GM23338 (cell line): ENCODE measurements around the gene PLPPR3. TPM values are rescaled to one million over a fixed set of nuclear protein-coding genes. Genes with fewer than 3 reads are reported as not detected.

Experiments used
- ATAC-seq: fragments of 200-7000 bp; cut with Tn5 transposase; 3 replicates; pipeline ENCODE4 v1.9.1; 2020
- DNase-seq: peaks from one replicate; pipeline ENCODE4 v3.0.0-alpha.2; 2015; ENCODE audit warnings: low spot score
- H2AFZ ChIP-seq: fragments of 200-600 bp; sonication (generic); 2 replicates; pipeline ENCODE4 v1.8.0; 2016; ENCODE audit warnings: antibody characterized with exemption, mild to moderate bottlenecking, moderate library complexity
- H3F3A ChIP-seq: fragments of 200-600 bp; sonication (generic); replicated peaks from 2 replicates; pipeline ENCODE4 v1.8.0; 2017; ENCODE audit warnings: antibody characterized with exemption, mixed run types, low read depth
- H3K27ac ChIP-seq: fragments of 200-600 bp; sonication (generic); 2 replicates; pipeline ENCODE4 v1.6.1; 2016; ENCODE audit warnings: low read depth
- H3K27me3 ChIP-seq: fragments of 200-600 bp; sonication (generic); 2 replicates; pipeline ENCODE4 v1.8.0; 2016; ENCODE audit warnings: mild to moderate bottlenecking, mixed run types, moderate library complexity; ENCODE audit not compliant: insufficient read depth
- H3K36me3 ChIP-seq: fragments of 200-600 bp; sonication (generic); 2 replicates; pipeline ENCODE4 v1.8.0; 2016; ENCODE audit warnings: mild to moderate bottlenecking; ENCODE audit not compliant: insufficient read depth
- H3K4me1 ChIP-seq: fragments of 200-600 bp; sonication (generic); 2 replicates; pipeline ENCODE4 v1.8.0; 2016; ENCODE audit warnings: mild to moderate bottlenecking, moderate library complexity; ENCODE audit not compliant: insufficient read depth
- H3K4me2 ChIP-seq: fragments of 200-600 bp; sonication (generic); 2 replicates; pipeline ENCODE4 v1.7.1; 2017; ENCODE audit warnings: mixed run types
- H3K4me3 ChIP-seq: fragments of 200-600 bp; sonication (generic); 2 replicates; pipeline ENCODE4 v1.6.1; 2016; ENCODE audit warnings: mixed run types
- H3K79me2 ChIP-seq: fragments of 200-600 bp; sonication (generic); replicated peaks from 2 replicates; pipeline ENCODE4 v1.8.0; 2017; ENCODE audit warnings: mild to moderate bottlenecking; ENCODE audit not compliant: insufficient read depth
- H3K9me2 ChIP-seq: fragments of 200-600 bp; sonication (generic); 2 replicates; pipeline ENCODE4 v1.8.0; 2017; ENCODE audit not compliant: insufficient read depth
- H4K20me1 ChIP-seq: fragments of 200-600 bp; sonication (generic); replicated peaks from 2 replicates; pipeline ENCODE4 v1.8.0; 2017; ENCODE audit warnings: mild to moderate bottlenecking; ENCODE audit not compliant: insufficient read depth
- H3K27ac Mint-ChIP-seq: 2 replicates; pipeline ENCODE4 v1.8.0; 2020; ENCODE audit warnings: inconsistent platforms, mild to moderate bottlenecking, moderate library complexity, mixed read lengths
- H3K27me3 Mint-ChIP-seq: 3 replicates; pipeline ENCODE4 v1.8.0; 2022; ENCODE audit warnings: low read depth, mild to moderate bottlenecking, moderate library complexity, mixed read lengths, inconsistent platforms; ENCODE audit not compliant: insufficient read depth, poor library complexity
- H3K36me3 Mint-ChIP-seq: 3 replicates; pipeline ENCODE4 v1.8.0; 2021; ENCODE audit warnings: low read depth, mild to moderate bottlenecking, inconsistent platforms, moderate library complexity, mixed read lengths
- H3K4me1 Mint-ChIP-seq: 3 replicates; pipeline ENCODE4 v1.8.0; 2020; ENCODE audit warnings: mild to moderate bottlenecking, inconsistent platforms, mixed read lengths
- H3K4me3 Mint-ChIP-seq: 3 replicates; pipeline ENCODE4 v1.8.0; 2021; ENCODE audit warnings: moderate library complexity, mild to moderate bottlenecking, inconsistent platforms, mixed read lengths
- H3K9me3 Mint-ChIP-seq: 3 replicates; pipeline ENCODE4 v1.8.0; 2020; ENCODE audit warnings: moderate library complexity, mild to moderate bottlenecking, inconsistent platforms, mixed read lengths
- CTCF ChIP-seq, 2 experiments: fragments of 200-600 bp in 1 of 2; sonication (generic) in 1 of 2; conservative IDR thresholded peaks; 2 replicates each; pipeline versions ENCODE4 v1.5.1 to v1.6.1; 2016 to 2017; ENCODE audit warnings: antibody characterized with exemption in 2 of 2, low read depth in 2 of 2, mild to moderate bottlenecking in 2 of 2, moderate library complexity in 1 of 2
- POLR2AphosphoS5 ChIP-seq: IDR thresholded peaks from 2 replicates; pipeline ENCODE4 v1.6.1; 2016; ENCODE audit warnings: antibody characterized with exemption, low read depth
- ZNF331 ChIP-seq: fragments of 250-450 bp; sonication (Bioruptor Pico); IDR thresholded peaks from 2 replicates; pipeline ENCODE4 v1.5.0; 2020; ENCODE audit warnings: low read depth, mild to moderate bottlenecking, moderate library complexity
- ZNF462 ChIP-seq: fragments of 250-450 bp; sonication (Bioruptor Pico); IDR thresholded peaks from 2 replicates; pipeline ENCODE4 v1.5.0; 2020; ENCODE audit warnings: mild to moderate bottlenecking, moderate library complexity
- polyA plus RNA-seq: library from polyadenylated mRNA; unstranded; fragments of >200 nt; fragmentation: Nextera tagmentation; extraction: Ambion mirVana; gene quantifications from 2 replicates; pipeline ENCODE4 v1.2.1, GENCODE V29; 2016
- total RNA-seq: library from RNA; depleted of rRNA; stranded (reverse); fragments of >200 nt; shearing (Covaris generic); gene quantifications from 2 replicates; pipeline ENCODE4 v1.2.3, GENCODE V29; 2014
- TF ChIP-seq, protein P1 (sequence below): IDR thresholded peaks from one replicate; pipeline ENCODE4 v1.6.1; 2018; ENCODE audit warnings: antibody characterized with exemption; ENCODE audit not compliant: unreplicated experiment

PLPPR3 gene
- total and polyA plus RNA-seq, 2 experiments from 2014 or later: 14.8 to 81.1 TPM

DNA sequence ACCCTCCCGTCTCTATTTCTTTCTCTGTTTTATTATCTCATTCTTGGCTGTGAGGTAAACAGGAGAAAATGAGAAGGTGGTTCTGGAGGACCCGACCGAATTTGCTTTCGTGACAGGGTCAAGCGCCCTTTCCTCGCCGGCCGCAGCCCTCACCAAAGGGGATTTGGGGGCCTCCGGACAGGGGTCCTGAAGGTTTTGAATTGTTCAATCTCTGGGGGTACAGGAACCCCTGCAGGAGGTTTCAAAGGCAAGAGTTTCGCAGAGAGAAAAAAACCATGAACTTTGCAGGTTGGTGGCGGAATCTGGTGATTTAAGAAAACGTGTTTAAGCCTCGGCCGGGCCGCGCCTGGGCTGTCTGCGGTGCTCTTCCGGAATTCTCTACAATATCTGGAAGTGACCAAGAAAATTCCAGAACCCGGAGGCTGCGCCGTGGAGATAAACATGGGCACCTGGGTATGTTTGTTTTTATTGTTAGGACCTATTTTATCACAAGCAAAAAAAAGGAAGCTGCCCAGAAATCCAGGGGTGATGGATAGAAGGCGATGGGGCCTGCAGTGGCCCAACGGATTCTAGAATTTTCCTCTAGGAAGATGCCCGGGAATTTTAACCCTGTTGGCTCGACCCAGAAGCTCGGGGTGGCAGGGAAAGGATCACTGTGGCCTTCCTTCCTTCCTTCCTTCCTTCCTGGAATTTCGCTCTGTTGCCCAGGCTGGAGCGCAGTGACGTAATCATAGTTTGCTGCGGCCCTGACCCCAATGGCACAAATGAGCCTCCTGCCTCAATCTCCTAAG is 38.7 kb downstream of the PLPPR3 start (continued):
- TF ChIP-seq, protein P1, sequence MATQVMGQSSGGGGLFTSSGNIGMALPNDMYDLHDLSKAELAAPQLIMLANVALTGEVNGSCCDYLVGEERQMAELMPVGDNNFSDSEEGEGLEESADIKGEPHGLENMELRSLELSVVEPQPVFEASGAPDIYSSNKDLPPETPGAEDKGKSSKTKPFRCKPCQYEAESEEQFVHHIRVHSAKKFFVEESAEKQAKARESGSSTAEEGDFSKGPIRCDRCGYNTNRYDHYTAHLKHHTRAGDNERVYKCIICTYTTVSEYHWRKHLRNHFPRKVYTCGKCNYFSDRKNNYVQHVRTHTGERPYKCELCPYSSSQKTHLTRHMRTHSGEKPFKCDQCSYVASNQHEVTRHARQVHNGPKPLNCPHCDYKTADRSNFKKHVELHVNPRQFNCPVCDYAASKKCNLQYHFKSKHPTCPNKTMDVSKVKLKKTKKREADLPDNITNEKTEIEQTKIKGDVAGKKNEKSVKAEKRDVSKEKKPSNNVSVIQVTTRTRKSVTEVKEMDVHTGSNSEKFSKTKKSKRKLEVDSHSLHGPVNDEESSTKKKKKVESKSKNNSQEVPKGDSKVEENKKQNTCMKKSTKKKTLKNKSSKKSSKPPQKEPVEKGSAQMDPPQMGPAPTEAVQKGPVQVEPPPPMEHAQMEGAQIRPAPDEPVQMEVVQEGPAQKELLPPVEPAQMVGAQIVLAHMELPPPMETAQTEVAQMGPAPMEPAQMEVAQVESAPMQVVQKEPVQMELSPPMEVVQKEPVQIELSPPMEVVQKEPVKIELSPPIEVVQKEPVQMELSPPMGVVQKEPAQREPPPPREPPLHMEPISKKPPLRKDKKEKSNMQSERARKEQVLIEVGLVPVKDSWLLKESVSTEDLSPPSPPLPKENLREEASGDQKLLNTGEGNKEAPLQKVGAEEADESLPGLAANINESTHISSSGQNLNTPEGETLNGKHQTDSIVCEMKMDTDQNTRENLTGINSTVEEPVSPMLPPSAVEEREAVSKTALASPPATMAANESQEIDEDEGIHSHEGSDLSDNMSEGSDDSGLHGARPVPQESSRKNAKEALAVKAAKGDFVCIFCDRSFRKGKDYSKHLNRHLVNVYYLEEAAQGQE: no peak
- no peak for TF ChIP-seq ZNF331 (CRISPR knock-in tag)

DNA sequence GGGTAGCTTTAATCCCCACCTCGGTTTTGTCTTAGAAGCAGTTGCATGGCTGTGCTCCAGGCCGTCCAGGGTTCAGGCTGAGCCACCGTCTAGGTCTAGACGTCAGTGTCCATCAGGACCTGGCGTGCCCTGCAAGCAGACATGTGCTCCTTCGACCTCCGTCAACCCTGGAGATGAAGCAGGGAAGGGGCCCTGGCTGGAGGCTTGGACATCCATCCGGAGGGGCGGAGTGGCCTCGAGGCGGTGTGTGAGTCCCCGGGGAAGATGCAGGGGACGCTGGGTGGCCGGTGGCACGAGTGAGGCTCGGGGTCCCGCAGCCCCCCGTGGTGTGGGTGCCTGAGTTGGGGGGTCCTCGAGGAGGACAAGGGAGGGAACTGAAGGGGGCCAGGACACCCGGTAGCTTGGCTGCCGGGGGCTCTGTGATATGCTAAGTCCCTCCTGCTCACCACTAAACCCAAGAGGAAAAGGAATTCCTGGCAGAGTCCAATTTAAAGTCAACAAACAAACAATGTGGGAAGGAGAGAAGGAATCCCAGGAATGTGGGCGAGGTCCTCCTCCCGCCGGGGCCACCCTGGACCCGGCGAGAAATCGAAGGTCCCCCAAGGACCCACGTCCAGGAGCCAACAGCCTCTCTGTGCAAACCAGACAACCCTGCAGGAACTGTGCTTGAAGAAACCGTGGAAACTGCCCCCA is 39.4 kb downstream of the PLPPR3 start:
- Mint-ChIP-seq H3K9me3 (no peaks in the 10 kb centered on the region), H3K4me3 (peak overlapping the region; percentile 58), H3K4me1 (peaks cover 20% of the 10 kb centered on the region), H3K27ac (peak overlapping the region; percentile 94), H3K27me3 (peaks cover 14% of the 10 kb centered on the region), H3K36me3 (no peaks in the 10 kb centered on the region)
- Histone ChIP-seq H3K9me2 (no peaks in the 10 kb centered on the region), H3K79me2 (peaks cover 25% of the 10 kb centered on the region), H3F3A (peaks cover 22% of the 10 kb centered on the region; the same call in 1 of the 2 replicates), H2AFZ (no peak overlapping the region), H3K4me3 (peak overlapping the region; percentile 52), H3K36me3 (no peaks in the 10 kb centered on the region), H3K27me3 (no peaks in the 10 kb centered on the region), H3K27ac (peak overlapping the region; percentile 94), H3K4me1 (peaks cover 27% of the 10 kb centered on the region), H4K20me1 (no peaks in the 10 kb centered on the region), H3K4me2 (peak overlapping the region; percentile 78)
- DNase-seq (peak; percentile 94), ATAC-seq (peak; percentile 92)
- TF ChIP-seq CTCF (conservative IDR thresholded peaks at IDR 0.05; ENCODE audit: low read depth in 2 of 2) (no peak), POLR2AphosphoS5 (no peak), ZNF462 (CRISPR knock-in tag) (peak; percentile 55; the same call in 1 of the 2 replicates)
